Measurements from ENCODE around the gene STK25. TPM values are rescaled to one million over a fixed set of nuclear protein-coding genes. Genes with fewer than 3 reads are reported as not detected.

The STK25 gene
- total RNA-seq, 1 experiment from 2014 or later = 117 TPM

GRCh38 chr2:241495172-241496002 lies 13.0 kb downstream of the STK25 start:
- DNase-seq (ENCODE audit: low spot score) = no peak

- no peak for DNase-seq (ENCODE audit: low spot score)
These were observed 14.0 kb downstream of the STK25 start for GRCh38 chr2:241494311-241494908.

GRCh38 chr2:241493092-241493491 lies 15.3 kb downstream of the STK25 start:
- DNase-seq (ENCODE audit: low spot score) = no peak

GRCh38 chr2:241492174-241492565 lies 16.2 kb downstream of the STK25 start:
- DNase-seq (ENCODE audit: low spot score) = no peak

GRCh38 chr2:241491549-241492173 lies 16.7 kb downstream of the STK25 start:
- no peak for DNase-seq (ENCODE audit: low spot score)

- DNase-seq (ENCODE audit: low spot score) = no peak
These were observed 17.4 kb downstream of the STK25 start for GRCh38 chr2:241490825-241491506.

- DNase-seq (ENCODE audit: low spot score) = no peak
These were observed 18.4 kb downstream of the STK25 start for GRCh38 chr2:241489733-241490680.

- DNase-seq (ENCODE audit: low spot score) = no peak
These were observed 19.3 kb downstream of the STK25 start for GRCh38 chr2:241489088-241489487.

- no peak for DNase-seq (ENCODE audit: low spot score)
These were observed 23.0 kb downstream of the STK25 start for GRCh38 chr2:241485172-241485911.

GRCh38 chr2:241483305-241483704 lies 25.1 kb downstream of the STK25 start:
- no peak for DNase-seq (ENCODE audit: low spot score)

- DNase-seq (ENCODE audit: low spot score) = no peak
These were observed 26.0 kb downstream of the STK25 start for GRCh38 chr2:241482126-241482955.

- no peak for DNase-seq (ENCODE audit: low spot score)
These were observed 26.7 kb downstream of the STK25 start for GRCh38 chr2:241481687-241482086.

GRCh38 chr2:241479026-241479898 lies 29.1 kb downstream of the STK25 start:
- DNase-seq (ENCODE audit: low spot score) = no peak

GRCh38 chr2:241478166-241478565 lies 30.2 kb downstream of the STK25 start:
- DNase-seq (ENCODE audit: low spot score) = no peak

GRCh38 chr2:241475267-241475666 lies 33.1 kb downstream of the STK25 start:
- DNase-seq (ENCODE audit: low spot score) = no peak

- DNase-seq (ENCODE audit: low spot score) = no peak
These were observed 35.0 kb downstream of the STK25 start for GRCh38 chr2:241473399-241473798.

GRCh38 chr2:241469746-241470145 lies 38.6 kb downstream of the STK25 start:
- no peak for DNase-seq (ENCODE audit: low spot score)

- DNase-seq (ENCODE audit: low spot score) = no peak
These were observed 40.0 kb downstream of the STK25 start for GRCh38 chr2:241468476-241468781.
